Right renal pelvis (tissue), 4 donors: ENCODE results near the gene CLIC4. TPM values are rescaled to one million over a fixed set of nuclear protein-coding genes. Genes with fewer than 3 reads are reported as not detected.

Source experiments
- polyA plus RNA-seq, 4 donors: library from polyadenylated mRNA; unstranded; fragments of 120-200 nt; gene quantifications; one replicate each; pipeline ENCODE4 v1.2.1, GENCODE V29; 2013; ENCODE audit not compliant: insufficient read length in 4 of 4

Gene CLIC4
- polyA plus RNA-seq, 4 donors, result 183 to 230 (median 222) TPM

Other genes starting within 250 kb of the CLIC4 start
- 10 to 100 TPM in 3 of 4 donors, 1 to 10 TPM in 1; 7.9 to 12.7 (median 12.2) TPM for gene RCAN3, start 242.6 kb upstream of the CLIC4 start, polyA plus RNA-seq
- under 1 TPM; 0.49 to 0.91 (median 0.62) TPM for gene NCMAP, start 189.4 kb upstream of the CLIC4 start, polyA plus RNA-seq
- gene SRRM1, start 102.1 kb upstream of the CLIC4 start, polyA plus RNA-seq, result 100 to 1,000 TPM; 109 to 146 (median 131) TPM
- under 1 TPM; 0.39 to 0.52 (median 0.49) TPM for gene RUNX3, start 184.8 kb downstream of the CLIC4 start, polyA plus RNA-seq